ENCODE results near the gene HLA-B.
"Not testable (repeated sequence)": the region's sequence is repeated elsewhere in the genome, so short reads cannot be mapped to it uniquely, and the experiment has no call there.

HLA-B gene

GRCh38 chr6:31356946-31357466 is at the start of gene HLA-B:
TSS of gene HLA-B (minus strand) at chr6:31357179. CDS start at chr6:31357158, 21 bp downstream.
- DNase-seq: peak; percentile 81 to 88

- DNase-seq: no peak
Observed at GRCh38 chr6:31405996-31406395, 49.0 kb upstream of the HLA-B start.

- not testable (repeated sequence) for DNase-seq
Observed at GRCh38 chr6:31404061-31404364, 47.0 kb upstream of the HLA-B start.

GRCh38 chr6:31403283-31404060 is 46.5 kb upstream of the HLA-B start, which contains the start of gene MICA:
TSS of gene MICA (plus strand) at chr6:31403595. CDS start at chr6:31403633, 38 bp downstream.
- peak; percentile 89 to 90 for DNase-seq

- DNase-seq: no peak
Observed at GRCh38 chr6:31402324-31403282, 45.6 kb upstream of the HLA-B start.

DNA sequence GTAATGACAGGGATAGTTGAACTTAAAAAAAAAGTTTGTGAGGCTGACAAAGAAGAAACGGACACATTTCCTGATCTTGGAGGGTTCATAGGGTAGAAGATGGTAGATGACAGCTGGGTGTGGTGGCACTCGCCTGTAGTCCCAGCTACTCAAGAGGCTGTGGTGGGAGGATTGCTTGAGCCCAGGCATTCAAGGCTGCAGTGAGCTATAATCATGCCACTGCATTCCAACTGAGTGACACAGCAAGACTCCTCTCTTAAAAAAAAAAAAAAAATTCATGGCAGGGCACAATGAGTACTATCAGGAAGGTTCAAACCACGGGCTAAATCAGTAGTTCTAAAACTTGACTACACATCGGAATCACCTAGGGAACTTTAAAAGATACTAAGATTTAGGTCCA is 44.4 kb upstream of the HLA-B start:
- DNase-seq: peak in 1 of 2 experiments; percentile 20

DNA sequence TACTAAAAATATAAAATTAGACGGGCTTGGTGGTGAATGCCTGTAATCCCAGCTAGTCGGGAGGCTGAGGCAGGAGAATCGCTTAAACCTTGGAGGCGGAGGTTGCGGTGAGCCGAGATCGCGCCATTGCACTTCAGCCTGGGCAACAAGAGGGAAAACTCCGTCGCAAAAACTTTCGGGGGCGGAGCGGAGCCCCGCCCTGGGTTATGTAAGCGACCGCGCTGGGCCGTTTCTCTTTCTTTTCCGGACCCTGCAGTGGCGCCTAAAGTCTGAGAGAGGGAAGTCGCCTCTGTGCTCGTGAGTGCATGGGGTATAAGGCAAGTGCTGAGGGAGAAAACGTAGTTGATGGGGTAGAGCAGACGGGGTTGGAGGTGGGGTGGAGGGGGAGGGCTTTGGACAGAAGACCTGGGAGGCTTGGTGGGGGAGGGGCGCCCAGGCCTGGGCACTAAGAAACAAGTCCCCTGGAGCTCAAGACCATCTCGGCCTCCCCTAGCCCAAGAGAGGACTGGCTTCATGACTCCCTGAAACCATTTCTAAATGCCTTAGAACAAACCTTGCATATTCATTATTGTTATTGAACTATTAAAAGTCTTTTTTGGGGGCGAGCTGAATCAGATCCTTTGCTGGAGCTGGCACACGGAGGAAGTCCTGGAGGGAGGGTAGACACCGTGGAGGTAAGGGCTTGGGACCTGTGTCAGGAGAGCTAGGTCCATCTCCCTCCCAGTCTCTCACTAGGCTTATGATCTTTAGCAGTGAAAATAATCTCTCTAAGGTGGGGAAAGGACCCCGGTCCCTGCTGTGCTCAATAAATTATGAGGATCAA is 43.7 kb upstream of the HLA-B start:
- peak; percentile 92 for DNase-seq

DNA sequence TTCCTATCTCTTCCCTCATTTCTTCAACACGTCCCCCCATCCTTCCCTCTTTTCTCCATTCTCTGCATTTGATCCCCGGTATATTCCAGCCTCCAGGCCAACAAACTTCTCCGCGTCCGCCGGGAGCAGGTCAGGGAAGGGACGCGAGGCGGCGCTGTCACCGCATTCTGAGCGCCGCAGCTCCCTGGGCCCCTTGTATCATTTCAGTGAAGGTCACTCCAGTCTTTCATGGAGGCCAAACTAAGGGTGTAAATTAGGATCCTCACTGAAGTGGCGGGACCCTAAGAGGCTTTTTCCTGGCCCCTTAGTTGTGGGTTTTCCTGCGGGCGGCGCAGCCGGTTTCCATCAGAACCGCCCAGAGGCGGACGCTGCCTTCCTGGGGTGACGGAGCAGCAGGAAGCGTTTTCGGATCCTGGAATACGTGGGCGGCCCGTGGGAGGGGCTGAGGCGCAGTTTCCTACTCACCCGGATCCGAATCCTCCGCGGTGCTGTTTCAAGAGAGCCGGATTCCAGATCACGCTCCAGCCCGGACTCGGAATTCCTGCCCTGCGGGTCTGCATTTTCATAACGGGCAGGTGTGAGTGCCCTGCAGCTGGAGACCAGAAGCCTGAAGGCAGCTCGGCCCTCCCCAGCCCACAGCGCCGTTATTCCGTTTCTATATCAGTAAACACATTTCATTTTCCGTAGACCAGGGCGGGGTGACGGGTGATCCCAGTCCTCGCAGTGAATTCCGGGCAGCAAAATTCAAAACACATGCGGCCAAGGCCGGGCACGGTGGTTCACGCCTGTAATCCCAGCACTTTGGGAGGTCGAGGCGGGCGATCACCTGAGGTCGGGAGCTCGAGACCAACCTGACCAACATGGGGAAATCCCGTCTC is 42.8 kb upstream of the HLA-B start:
- DNase-seq: peak; percentile 85 to 86

DNA sequence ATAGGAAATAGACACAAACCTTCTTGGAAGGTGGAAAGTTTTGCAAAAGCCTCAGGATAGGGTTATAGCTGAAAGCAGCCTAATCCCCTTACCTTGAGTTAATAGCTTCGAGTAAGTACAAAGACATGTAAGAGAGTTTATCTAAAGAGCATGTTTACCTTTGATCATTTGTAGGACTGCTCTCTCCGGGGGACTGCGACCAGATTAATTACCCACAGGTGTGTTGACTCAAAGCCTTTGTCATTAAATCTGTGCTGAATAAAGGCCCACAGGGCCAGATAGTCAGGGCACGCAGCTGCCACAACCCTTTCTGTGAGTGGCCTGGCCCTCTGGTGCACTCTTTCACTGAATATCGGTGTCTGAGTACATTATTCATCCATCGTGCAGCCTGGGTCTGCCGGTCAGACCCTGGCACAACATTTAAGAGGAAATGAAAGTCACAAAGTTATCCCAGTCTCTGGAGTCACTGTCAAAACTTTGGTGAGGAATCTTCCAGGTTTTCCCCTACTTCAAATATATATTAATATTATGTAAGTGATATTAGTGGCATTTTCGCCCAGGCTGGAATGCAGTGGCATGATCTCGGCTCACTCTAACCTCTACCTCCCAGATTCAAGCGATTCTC is 41.0 kb upstream of the HLA-B start:
- DNase-seq: no peak

DNA sequence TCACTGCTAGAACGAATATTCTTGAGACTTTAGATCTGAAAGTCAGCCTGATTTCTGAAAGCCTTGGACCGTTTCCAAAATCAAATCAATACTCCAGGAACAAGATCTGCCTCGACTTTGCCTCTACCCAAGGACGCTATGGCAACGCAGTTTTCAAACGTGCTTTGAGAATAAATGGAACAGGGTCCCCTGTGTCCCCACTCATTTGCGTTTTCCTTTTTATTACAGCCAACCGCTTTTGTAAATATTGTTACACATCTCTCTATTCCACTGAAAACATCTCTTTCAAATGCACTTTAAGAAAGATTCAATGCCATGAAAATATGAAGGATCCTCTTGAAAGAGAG is 40.1 kb upstream of the HLA-B start:
- not testable (repeated sequence) for DNase-seq

- DNase-seq: peak; percentile 75 to 81
Observed at GRCh38 chr6:31396422-31397152, 39.6 kb upstream of the HLA-B start.

- DNase-seq: no peak
Observed at GRCh38 chr6:31395832-31396231, 38.9 kb upstream of the HLA-B start.

DNA sequence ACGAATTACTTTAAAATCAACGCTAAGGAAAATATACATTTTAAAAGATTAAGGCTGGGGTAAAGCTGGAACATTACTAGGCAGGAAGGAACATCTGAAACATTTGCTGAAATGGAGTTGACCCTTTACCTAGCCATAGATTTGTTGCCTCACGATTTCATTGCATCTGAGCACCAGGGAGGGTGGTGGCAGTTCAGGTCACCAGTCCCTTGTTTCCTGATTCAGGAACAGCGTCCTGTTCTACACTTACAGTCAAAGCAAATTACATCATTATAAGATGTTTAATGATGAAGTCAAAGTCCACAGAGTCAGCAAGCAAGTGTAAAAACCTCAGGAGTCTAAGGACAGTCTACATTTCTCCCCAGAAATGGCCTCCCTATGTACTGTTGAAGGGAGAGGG is 37.4 kb upstream of the HLA-B start:
- DNase-seq: no peak

- DNase-seq: no peak
Observed at GRCh38 chr6:31393932-31394331, 37.0 kb upstream of the HLA-B start.

- not testable (repeated sequence) for DNase-seq
Observed at GRCh38 chr6:31389802-31390132, 32.8 kb upstream of the HLA-B start.

- not testable (repeated sequence) for DNase-seq
Observed at GRCh38 chr6:31388916-31389801, 32.2 kb upstream of the HLA-B start.

DNA sequence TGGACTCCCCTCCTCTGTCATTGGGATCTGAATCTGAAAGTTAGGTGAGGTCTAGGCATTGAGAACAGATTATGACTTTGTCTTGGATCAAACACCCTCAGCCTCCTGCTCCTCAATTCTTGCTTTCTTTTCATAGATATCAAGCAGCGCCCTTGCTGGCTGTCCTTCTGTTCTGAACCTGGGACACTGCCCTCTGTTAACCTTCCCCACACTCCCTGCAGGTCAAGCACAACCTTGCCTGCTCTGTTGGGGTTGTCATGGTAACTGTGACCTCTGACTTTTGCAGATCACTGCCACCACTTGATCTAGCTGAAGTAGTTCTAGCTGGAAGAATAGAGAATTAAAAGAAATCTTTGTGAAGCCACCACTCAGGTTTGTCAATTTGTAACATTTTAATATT is 30.0 kb upstream of the HLA-B start:
- DNase-seq: no peak

DNA sequence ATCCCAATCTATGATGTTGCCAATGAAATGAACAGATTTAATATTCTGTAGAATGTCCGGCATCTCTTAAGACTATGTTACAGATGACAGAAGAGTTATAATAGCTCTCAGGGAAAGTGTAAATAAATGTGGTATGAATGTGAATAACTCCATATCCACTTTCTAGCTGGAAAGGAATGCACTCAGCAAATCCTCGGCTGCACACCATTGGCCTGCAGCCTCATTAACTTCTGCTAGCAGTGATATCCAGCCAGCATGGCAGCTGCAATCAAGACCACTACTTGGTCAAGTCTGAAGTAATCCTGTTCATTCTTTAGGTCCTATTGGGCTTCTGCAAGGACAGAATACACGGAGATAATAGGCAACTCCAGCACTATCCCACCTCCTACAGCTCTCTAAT is 29.1 kb upstream of the HLA-B start:
- DNase-seq: no peak

DNA sequence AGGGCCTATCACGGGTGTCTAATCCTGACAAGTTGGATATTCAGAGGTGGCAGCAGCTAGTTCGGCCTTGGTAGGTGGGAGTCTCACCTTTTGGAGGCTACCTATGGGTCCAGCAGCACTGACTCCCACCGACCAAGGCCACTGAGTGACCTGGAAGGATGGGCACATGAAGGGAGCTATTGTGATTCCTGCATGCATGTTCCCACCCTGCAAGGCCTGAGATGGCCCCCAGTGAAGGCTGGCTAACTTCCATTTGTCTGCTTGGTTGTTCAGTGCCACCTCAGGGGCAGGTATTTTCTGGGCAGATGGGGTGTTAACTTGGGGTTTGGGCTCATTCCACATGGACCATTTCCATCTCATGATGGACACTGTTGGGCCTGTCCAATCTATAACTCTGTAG is 28.1 kb upstream of the HLA-B start:
- DNase-seq: no peak

GRCh38 chr6:31383149-31383548 is 26.2 kb upstream of the HLA-B start:
- DNase-seq: peak in 1 of 2 experiments; percentile 20

Measured in AML-193 (cell line).